GM23338 (cell line): Measurements from ENCODE around the gene NECTIN3. TPM values are rescaled to one million over a fixed set of nuclear protein-coding genes. Genes with fewer than 3 reads are reported as not detected.

Experiments
- ATAC-seq: fragments of 200-7000 bp; cut with Tn5 transposase; 3 replicates; pipeline ENCODE4 v1.9.1; 2020
- DNase-seq: peaks from one replicate; pipeline ENCODE4 v3.0.0-alpha.2; 2015; ENCODE audit warnings: low spot score
- H2AFZ ChIP-seq: fragments of 200-600 bp; sonication (generic); 2 replicates; pipeline ENCODE4 v1.8.0; 2016; ENCODE audit warnings: antibody characterized with exemption, mild to moderate bottlenecking, moderate library complexity
- H3F3A ChIP-seq: fragments of 200-600 bp; sonication (generic); replicated peaks from 2 replicates; pipeline ENCODE4 v1.8.0; 2017; ENCODE audit warnings: antibody characterized with exemption, mixed run types, low read depth
- H3K27ac ChIP-seq: fragments of 200-600 bp; sonication (generic); 2 replicates; pipeline ENCODE4 v1.6.1; 2016; ENCODE audit warnings: low read depth
- H3K27me3 ChIP-seq: fragments of 200-600 bp; sonication (generic); 2 replicates; pipeline ENCODE4 v1.8.0; 2016; ENCODE audit warnings: mild to moderate bottlenecking, mixed run types, moderate library complexity; ENCODE audit not compliant: insufficient read depth
- H3K36me3 ChIP-seq: fragments of 200-600 bp; sonication (generic); 2 replicates; pipeline ENCODE4 v1.8.0; 2016; ENCODE audit warnings: mild to moderate bottlenecking; ENCODE audit not compliant: insufficient read depth
- H3K4me1 ChIP-seq: fragments of 200-600 bp; sonication (generic); 2 replicates; pipeline ENCODE4 v1.8.0; 2016; ENCODE audit warnings: mild to moderate bottlenecking, moderate library complexity; ENCODE audit not compliant: insufficient read depth
- H3K4me2 ChIP-seq: fragments of 200-600 bp; sonication (generic); 2 replicates; pipeline ENCODE4 v1.7.1; 2017; ENCODE audit warnings: mixed run types
- H3K4me3 ChIP-seq: fragments of 200-600 bp; sonication (generic); 2 replicates; pipeline ENCODE4 v1.6.1; 2016; ENCODE audit warnings: mixed run types
- H3K79me2 ChIP-seq: fragments of 200-600 bp; sonication (generic); replicated peaks from 2 replicates; pipeline ENCODE4 v1.8.0; 2017; ENCODE audit warnings: mild to moderate bottlenecking; ENCODE audit not compliant: insufficient read depth
- H3K9me2 ChIP-seq: fragments of 200-600 bp; sonication (generic); 2 replicates; pipeline ENCODE4 v1.8.0; 2017; ENCODE audit not compliant: insufficient read depth
- H4K20me1 ChIP-seq: fragments of 200-600 bp; sonication (generic); replicated peaks from 2 replicates; pipeline ENCODE4 v1.8.0; 2017; ENCODE audit warnings: mild to moderate bottlenecking; ENCODE audit not compliant: insufficient read depth
- H3K27ac Mint-ChIP-seq: 2 replicates; pipeline ENCODE4 v1.8.0; 2020; ENCODE audit warnings: inconsistent platforms, mild to moderate bottlenecking, moderate library complexity, mixed read lengths
- H3K27me3 Mint-ChIP-seq: 3 replicates; pipeline ENCODE4 v1.8.0; 2022; ENCODE audit warnings: low read depth, mild to moderate bottlenecking, moderate library complexity, mixed read lengths, inconsistent platforms; ENCODE audit not compliant: insufficient read depth, poor library complexity
- H3K36me3 Mint-ChIP-seq: 3 replicates; pipeline ENCODE4 v1.8.0; 2021; ENCODE audit warnings: low read depth, mild to moderate bottlenecking, inconsistent platforms, moderate library complexity, mixed read lengths
- H3K4me1 Mint-ChIP-seq: 3 replicates; pipeline ENCODE4 v1.8.0; 2020; ENCODE audit warnings: mild to moderate bottlenecking, inconsistent platforms, mixed read lengths
- H3K4me3 Mint-ChIP-seq: 3 replicates; pipeline ENCODE4 v1.8.0; 2021; ENCODE audit warnings: moderate library complexity, mild to moderate bottlenecking, inconsistent platforms, mixed read lengths
- H3K9me3 Mint-ChIP-seq: 3 replicates; pipeline ENCODE4 v1.8.0; 2020; ENCODE audit warnings: moderate library complexity, mild to moderate bottlenecking, inconsistent platforms, mixed read lengths
- CREB1 ChIP-seq: fragments of 250-450 bp; sonication (Bioruptor Pico); IDR thresholded peaks from 2 replicates; pipeline ENCODE4 v1.5.0; 2020; ENCODE audit warnings: low read depth, mild to moderate bottlenecking, moderate library complexity
- CTCF ChIP-seq, 2 experiments: fragments of 200-600 bp in 1 of 2; sonication (generic) in 1 of 2; conservative IDR thresholded peaks; 2 replicates each; pipeline versions ENCODE4 v1.5.1 to v1.6.1; 2016 to 2017; ENCODE audit warnings: antibody characterized with exemption in 2 of 2, low read depth in 2 of 2, mild to moderate bottlenecking in 2 of 2, moderate library complexity in 1 of 2
- ETS1 ChIP-seq: IDR thresholded peaks from 2 replicates; pipeline ENCODE4 v1.6.1; 2016; ENCODE audit warnings: antibody characterized with exemption
- EZH2 ChIP-seq: fragments of 200-600 bp; sonication (generic); IDR thresholded peaks from one replicate; pipeline ENCODE4 v1.8.0; 2017; ENCODE audit warnings: antibody characterized with exemption, mild to moderate bottlenecking, low read depth; ENCODE audit not compliant: unreplicated experiment
- EZH2phosphoT487 ChIP-seq: fragments of 200-600 bp; sonication (generic); IDR thresholded peaks from one replicate; pipeline ENCODE4 v1.8.1; 2018; ENCODE audit warnings: antibody characterized with exemption; ENCODE audit not compliant: unreplicated experiment
- JUNB ChIP-seq: IDR thresholded peaks from one replicate; pipeline ENCODE4 v1.6.1; 2016; ENCODE audit warnings: antibody characterized with exemption; ENCODE audit not compliant: unreplicated experiment
- NANOG ChIP-seq: IDR thresholded peaks from 2 replicates; pipeline ENCODE4 v1.6.1; 2016; ENCODE audit warnings: antibody characterized with exemption, borderline replicate concordance
- POLR2AphosphoS5 ChIP-seq: IDR thresholded peaks from 2 replicates; pipeline ENCODE4 v1.6.1; 2016; ENCODE audit warnings: antibody characterized with exemption, low read depth
- REST ChIP-seq: IDR thresholded peaks from one replicate; pipeline ENCODE4 v1.6.1; 2018; ENCODE audit warnings: antibody characterized with exemption; ENCODE audit not compliant: unreplicated experiment
- STAT1 ChIP-seq: IDR thresholded peaks from one replicate; pipeline ENCODE4 v1.6.1; 2016; ENCODE audit warnings: antibody characterized with exemption; ENCODE audit not compliant: unreplicated experiment
- ZNF114 ChIP-seq: fragments of 250-450 bp; sonication (Bioruptor Pico); IDR thresholded peaks from 2 replicates; pipeline ENCODE4 v1.5.0; 2020; ENCODE audit warnings: mild to moderate bottlenecking, moderate library complexity
- ZNF331 ChIP-seq: fragments of 250-450 bp; sonication (Bioruptor Pico); IDR thresholded peaks from 2 replicates; pipeline ENCODE4 v1.5.0; 2020; ENCODE audit warnings: low read depth, mild to moderate bottlenecking, moderate library complexity
- ZNF462 ChIP-seq: fragments of 250-450 bp; sonication (Bioruptor Pico); IDR thresholded peaks from 2 replicates; pipeline ENCODE4 v1.5.0; 2020; ENCODE audit warnings: mild to moderate bottlenecking, moderate library complexity
- polyA plus RNA-seq: library from polyadenylated mRNA; unstranded; fragments of >200 nt; fragmentation: Nextera tagmentation; extraction: Ambion mirVana; gene quantifications from 2 replicates; pipeline ENCODE4 v1.2.1, GENCODE V29; 2016
- total RNA-seq: library from RNA; depleted of rRNA; stranded (reverse); fragments of >200 nt; shearing (Covaris generic); gene quantifications from 2 replicates; pipeline ENCODE4 v1.2.3, GENCODE V29; 2014

The NECTIN3 gene
- total and polyA plus RNA-seq, 2 experiments from 2014 or later = 16.0 to 48.2 TPM

- H3K4me1 ChIP-seq = 0 out of 2 replicates have a peak, but pooled peaks cover 4% of the 10 kb centered on the region
- H3K9me3 Mint-ChIP-seq = no peaks in the 10 kb centered on the region
- H3K27me3 Mint-ChIP-seq = no peaks in the 10 kb centered on the region
- H3K4me1 Mint-ChIP-seq = peaks cover 11% of the 10 kb centered on the region; the same call in 2 of the 3 replicates
- H4K20me1 ChIP-seq = no peaks in the 10 kb centered on the region
- no peak for TF ChIP-seq EZH2phosphoT487
- no peak for TF ChIP-seq ZNF114
- TF ChIP-seq JUNB = no peak
- TF ChIP-seq ETS1 = no peak
- TF ChIP-seq NANOG = no peak
- TF ChIP-seq CREB1 = no peak
- TF ChIP-seq STAT1 = no peak
- no peak for TF ChIP-seq POLR2AphosphoS5
- no peak for TF ChIP-seq REST
- TF ChIP-seq EZH2 = no peak
- TF ChIP-seq ZNF462 = no peak
- no peak for TF ChIP-seq ZNF331 (CRISPR knock-in tag)
- no peak for TF ChIP-seq CTCF (conservative IDR thresholded peaks at IDR 0.05; ENCODE audit: low read depth in 2 of 2)
- no peak for DNase-seq
- no peak overlapping the region for H3K4me3 Mint-ChIP-seq
- H3K27me3 ChIP-seq = no peaks in the 10 kb centered on the region
- no peak overlapping the region for H2AFZ ChIP-seq
- H3K79me2 ChIP-seq = no peaks in the 10 kb centered on the region
- no peaks in the 10 kb centered on the region for H3K9me2 ChIP-seq
- no peak overlapping the region for H3K4me3 ChIP-seq
- H3K27ac ChIP-seq = no peak overlapping the region
- no peaks in the 10 kb centered on the region; the same call in 2 of the 3 replicates for H3K36me3 Mint-ChIP-seq
- H3K4me2 ChIP-seq = no peak overlapping the region
- no peak for ATAC-seq
- no peak overlapping the region for H3K27ac Mint-ChIP-seq
- H3K36me3 ChIP-seq = no peaks in the 10 kb centered on the region
- no peaks in the 10 kb centered on the region for H3F3A ChIP-seq
Observed at GRCh38 chr3:111190518-111190917, 118.9 kb downstream of the NECTIN3 start.
